Activated CD8-positive, alpha-beta memory T cell treated with anti-CD3 and anti-CD28 coated beads, Interleukin-2, amount 50 U/mL, for 4 hours (primary cell): ENCODE results near the gene DPY19L3.
"Not testable (repeated sequence)": the region's sequence is repeated elsewhere in the genome, so short reads cannot be mapped to it uniquely, and the experiment has no call there.

ENCODE experiments used
- DNase-seq: peaks from one replicate; pipeline ENCODE4 v3.0.0-alpha.2; 2020

The DPY19L3 gene

DNA sequence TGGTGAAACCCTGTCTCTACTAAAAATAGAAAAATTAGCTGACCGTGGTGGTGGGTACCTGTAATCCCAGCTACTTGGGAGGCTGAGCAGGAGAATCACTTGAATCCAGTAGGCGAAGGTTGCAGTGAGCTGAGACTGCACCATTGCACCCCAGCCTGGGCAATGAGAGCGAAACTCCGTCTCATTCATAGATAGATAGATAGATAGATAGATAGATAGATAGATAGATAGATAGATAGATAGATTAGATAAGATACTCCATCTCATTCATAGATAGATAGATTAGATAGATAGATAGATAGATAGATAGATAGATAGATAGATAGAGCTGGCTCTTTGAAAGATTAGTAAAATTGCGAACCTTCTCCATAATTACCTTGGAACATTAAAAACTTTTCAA lies 42.0 kb downstream of the DPY19L3 start:
- not testable (repeated sequence) for DNase-seq

DNA sequence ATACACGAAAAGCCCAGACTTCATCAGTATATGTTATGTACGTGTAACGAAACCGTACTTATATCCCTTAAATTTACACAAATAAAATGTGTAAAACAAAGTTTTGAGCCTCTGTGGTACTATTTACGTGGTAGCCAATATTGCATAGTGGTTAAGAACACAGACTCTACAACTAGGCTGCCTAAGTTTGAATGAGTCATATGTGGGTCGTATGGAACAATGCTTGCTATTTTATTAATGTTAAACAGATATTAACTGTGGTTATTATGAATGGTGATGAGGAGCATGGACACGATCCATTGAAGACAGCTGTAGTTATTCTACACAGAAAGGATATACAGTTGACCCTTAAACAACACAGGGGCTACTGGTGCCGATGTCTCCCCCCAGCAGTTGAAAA lies 42.5 kb downstream of the DPY19L3 start:
- DNase-seq: no peak

DNA sequence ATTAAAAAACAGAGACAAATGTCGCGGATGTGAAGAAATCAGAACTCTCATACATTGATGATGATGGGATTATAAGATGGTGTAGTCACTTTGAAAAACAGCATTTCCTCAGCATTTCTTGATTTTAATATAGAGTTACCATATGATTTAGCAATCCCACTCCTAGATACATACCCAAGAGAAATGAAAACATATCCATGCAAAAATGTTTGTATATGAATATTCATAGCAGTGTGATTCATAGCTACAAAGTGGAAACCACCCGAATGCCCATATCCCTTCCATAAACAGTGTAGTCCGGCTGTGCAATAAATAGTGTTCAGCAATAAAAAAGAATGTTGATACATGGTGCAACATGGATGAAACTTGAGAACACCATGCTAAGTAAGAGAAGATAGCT lies 44.6 kb downstream of the DPY19L3 start:
- no peak for DNase-seq

DNA sequence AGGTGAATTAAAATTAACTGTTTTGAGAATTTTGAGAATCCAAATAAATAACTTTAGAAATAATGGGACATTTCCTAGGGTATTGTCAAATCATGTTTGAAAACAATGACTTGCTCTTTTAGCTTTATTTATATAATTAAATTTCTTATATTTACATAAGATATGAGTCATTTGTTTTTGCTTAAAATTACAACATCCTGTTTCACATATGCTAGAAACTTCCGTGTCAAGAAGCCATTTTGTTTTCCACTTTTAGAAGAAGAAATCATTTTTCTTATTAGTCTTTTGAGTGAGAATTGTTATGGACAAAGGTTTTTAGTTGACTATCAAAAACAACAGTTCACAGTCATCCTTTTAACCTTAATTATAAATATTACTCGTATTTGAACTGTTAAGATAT lies 48.2 kb downstream of the DPY19L3 start:
- no peak for DNase-seq

DNA sequence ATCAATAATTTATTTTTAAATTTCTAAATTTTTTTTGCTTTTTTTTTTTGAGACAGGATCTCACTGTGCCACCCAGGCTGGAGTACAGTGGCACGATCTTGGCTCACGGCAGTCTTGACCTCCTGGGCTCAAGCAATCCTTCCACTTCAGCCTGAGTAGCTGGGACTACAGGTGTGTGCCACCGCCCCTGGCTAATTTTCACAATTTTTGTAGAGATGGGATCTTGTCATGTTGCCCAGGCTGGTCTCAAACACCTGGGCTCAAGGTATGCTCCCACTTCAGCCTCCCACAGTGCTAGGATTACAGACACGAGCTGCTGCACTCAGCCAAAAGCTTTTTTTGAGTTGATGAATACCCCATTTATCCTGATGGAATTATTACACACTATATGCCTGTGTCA lies 50.8 kb downstream of the DPY19L3 start:
- DNase-seq: no peak

DNA sequence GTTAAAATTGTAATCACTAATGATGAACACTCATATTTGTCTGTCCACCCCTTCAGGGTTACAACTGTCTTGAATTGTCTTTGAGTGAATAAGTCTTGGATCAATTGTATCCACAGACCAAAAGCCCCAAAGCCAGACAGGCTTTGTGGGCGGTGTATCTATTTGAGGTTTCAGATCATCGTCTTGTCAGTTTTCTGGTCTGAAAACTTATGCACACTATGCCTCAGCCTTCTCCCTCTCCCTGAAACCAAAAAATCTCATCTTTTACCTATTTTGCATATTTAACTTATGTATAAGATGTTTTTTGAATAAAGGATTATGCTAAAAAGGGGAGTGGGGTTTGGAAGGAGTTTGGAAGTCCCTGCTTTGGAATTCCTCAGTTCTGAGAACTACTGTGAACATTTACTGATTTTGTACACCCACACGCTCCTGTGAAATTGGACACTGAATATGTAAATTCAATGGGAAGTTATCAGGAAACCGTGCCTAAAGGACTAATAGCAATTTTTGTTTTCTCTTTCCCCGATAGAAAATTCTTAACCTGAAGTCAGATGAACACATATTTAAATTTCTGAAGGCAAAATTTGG lies 52.1 kb downstream of the DPY19L3 start:
- DNase-seq: no peak

DNA sequence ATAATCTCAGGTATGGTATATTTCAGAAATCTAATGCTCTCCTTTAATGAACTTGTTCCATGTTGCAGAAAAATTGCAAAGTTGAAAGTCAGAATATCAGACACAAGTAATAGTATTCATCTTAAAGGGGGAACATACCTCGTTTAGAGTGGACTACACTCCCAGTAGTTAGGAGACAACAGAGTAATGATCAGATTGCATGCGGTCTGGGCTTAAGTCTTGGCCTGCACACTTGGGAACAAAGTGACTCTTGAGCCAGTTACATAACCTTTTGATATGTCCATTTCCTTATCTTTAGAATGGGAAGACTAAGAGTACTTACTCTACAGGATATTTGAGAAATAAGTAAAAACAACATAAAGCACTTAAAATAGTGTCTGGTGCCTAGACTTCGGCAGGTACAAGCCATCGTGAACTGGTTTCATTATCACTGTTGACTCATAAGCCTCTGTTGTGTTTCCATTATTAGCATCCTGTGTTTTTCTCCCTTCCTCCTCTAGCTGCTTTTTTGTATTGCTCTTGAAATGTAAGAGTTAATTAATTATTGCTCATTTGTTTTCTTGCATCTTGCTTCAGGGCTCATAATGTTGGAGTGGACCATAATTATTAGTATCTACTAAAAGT lies 53.0 kb downstream of the DPY19L3 start:
- no peak for DNase-seq

DNA sequence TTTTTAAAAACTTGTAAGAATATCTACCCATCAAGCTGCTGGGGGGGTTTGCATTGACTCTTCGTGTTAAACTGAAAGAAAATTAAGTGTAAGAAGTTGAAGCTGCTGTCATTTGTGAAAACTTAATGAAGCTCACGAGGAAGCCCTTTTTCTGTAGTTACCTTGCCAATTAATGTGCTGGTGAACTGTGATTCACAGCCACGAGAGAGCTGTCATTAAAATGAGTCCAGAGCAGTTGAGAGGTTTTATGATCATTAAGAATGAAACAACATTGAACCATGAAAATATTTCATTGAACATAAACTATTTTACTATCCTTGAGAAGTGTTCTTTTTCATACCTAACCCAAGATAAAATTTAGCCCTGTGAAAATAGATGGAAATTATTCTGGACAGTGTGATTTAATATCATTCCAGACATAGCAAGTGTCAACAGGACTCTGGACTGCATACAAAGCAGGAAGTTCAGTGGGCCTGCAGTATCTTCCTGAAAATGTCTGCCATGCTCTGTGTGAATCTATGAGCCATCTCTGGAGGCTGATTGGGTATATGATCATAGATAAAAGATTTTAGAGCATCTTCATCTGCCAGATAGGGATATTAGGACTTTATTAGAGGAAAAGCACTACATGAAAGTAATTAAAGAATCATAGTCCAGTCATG lies 53.8 kb downstream of the DPY19L3 start:
- no peak for DNase-seq

DNA sequence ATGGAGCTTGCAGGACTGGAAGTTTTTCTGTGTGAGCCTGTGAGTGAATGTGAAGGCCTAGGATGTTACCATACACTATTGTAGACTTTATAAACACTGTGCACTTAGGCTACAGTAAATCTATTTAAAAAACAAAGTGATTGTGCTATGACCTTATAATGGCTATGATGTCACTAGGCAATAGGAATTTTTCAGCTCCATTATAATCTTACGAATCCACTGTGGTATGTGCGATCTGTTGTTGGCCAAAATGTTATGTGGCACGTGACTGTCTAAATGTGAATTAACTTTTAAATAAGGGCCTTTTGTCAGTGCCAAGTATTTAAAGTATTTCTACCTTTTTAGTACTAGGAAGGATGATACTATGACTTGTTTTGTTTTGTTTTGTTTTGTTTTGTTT lies 54.9 kb downstream of the DPY19L3 start:
- DNase-seq: no peak

DNA sequence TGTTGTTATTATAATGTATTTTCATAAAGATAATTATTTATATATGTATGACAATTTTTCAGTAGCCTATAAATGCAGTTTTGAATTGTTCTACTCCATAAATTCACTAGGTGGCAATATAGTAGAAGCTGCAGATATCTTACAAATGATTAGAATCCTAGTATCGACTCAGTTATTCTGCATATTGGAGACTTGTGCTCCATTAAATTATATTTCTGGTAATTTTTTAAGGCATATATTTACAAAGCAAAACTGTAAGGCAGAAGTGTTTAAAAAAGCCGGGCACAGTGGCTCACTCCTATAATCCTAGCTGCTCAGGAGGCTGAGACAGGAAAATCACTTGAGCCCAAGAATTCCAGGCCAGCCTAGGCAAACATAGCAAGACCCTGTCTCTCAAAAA lies 58.7 kb downstream of the DPY19L3 start:
- no peak for DNase-seq

DNA sequence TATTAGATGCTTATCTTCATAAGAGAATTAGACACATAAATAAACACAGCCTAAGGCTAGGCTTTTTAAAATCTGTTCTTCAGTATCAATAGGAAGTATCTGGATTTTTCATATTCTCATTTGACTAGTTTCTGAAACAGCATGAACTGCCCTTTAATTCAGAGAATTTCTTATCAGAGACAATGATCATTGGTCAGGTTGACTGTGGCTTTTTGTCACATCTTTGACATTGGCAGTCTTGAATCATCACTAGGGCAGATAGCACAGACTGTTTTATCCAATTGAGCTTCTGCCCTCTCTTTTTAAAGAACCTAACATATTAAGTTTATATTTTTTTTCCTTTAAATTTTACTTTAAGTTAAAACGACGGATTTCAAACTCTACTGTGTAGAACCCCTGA lies 59.6 kb downstream of the DPY19L3 start:
- no peak for DNase-seq

DNA sequence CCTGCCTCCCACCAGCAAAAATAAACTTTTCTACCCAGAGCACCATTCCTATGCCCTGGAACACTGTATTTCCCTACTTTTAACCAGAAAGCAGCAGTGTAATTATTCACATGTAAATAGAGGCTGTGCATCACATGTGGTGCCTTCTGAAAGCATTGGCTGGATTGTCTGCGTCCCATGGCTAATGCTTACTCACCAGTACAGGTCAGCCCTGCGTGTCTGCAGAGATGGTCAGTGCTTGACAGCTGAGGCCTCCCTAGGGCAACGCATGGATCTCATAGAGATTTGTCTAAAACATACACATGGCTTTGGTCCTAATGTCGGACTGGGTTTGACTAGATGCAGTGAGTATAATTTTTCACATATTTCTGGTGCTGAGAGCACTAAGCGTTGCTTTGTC lies 64.2 kb downstream of the DPY19L3 start:
- DNase-seq: no peak

DNA sequence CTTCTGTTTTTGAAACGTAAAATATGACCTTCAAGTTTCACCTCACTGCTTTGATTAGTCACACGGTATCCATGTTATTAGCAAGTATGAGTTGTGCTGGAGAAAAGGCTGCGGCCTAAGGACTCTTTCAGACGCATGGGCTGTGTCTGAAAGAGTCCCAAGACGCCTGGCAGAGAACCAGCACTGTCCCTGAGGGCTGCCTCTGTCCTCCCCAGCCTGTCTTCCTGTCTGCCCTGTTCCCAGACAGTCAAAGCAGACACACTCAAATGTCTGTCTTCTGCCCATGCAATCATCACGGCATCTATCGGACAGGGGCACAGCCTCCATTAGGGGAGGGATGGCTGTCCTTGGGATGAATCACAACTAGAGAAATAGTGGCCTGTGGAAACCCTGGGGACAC lies 65.5 kb downstream of the DPY19L3 start:
- DNase-seq: no peak

DNA sequence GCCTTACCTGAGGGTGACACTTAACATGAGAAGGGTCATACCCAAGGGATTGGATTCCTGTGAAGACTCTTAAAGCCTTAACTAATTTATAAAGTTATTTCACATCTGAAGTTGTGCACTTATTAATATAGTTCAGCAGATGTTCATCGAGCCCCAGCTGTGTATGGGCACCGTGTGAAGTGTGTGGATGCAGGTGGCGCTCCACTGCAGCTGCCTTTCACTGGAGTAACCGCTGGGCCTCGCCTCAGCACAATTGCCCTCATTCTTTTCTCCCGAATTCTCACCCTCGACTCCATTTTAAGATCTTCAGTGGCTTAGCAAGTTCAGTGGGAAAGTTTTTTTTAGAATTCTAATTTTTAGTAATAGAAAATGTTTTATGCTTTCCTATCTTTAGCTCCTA lies 66.2 kb downstream of the DPY19L3 start:
- DNase-seq: no peak

DNA sequence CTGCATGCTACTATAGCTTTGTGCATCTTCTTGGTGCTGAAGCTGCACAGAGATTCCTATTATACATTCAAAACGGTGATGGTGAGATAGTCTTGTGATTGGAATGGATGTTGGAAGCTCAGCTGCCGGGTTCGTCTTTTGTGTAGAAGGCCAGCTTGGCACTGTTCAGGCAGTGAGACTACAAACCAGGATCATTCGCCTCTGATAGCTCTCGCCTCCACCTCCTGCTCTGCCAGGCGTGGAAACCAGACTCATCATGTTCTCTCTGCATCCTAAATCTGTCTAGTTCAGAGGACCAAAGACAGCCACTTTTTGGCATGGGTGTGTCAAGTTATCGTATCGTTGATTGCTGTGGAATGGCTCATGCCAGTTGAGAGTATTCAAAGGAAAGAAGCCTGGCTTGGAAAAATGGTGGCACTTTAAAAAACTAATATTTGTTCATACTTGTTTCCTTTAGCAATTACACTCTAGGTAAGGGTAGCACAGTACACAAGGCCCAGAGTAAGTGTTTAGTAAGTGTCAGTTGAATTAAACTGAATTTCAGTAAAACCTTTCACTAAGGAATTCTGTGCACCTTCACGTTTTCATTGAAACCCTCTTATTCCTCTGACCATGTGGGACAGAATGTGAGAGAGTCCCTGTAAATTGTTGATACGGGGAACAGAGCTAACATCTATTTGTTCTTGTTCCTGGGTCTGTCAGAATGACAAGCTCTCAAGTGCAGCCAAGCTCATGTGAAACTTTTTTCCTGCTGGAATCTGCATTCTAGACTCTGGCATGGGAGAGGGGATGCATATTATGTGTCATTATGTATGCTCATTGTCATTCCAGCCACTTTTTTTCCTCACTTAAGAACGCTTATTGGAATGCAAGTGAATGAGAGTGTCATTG lies 69.8 kb downstream of the DPY19L3 start:
- no peak for DNase-seq

DNA sequence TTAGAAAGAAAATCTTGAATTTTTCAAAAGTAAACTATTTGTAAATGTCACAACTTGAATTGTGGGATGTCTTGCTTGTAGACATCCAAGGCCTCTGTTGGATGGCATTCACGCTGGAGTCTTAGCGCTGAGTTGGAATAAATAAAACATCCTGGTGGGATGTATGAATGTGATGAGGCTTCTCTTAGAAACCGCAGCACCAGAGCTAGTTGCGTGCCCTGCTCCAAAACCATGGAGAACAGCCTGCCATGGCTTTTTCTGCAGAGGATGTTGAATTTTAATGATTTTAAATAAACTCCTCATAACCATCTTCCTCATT lies 70.4 kb downstream of the DPY19L3 start:
- no peak for DNase-seq

DNA sequence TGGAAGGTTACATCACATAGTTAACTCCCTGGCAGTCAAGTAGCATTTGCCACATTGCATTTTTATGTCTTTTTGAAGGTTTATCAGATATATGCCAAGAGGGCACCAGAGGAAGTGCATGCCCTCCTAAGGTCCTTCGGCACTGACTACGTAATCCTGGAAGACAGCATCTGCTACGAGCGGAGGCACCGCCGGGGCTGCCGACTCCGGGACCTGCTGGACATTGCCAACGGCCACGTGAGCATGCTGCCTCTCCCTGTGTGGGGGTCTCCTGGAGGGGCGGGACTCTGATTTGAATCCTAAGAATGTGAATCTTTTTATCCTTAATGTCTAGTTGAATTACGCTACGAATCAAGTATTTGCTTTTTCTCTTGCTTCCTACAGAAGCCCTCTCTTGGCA lies 74.8 kb downstream of the DPY19L3 start:
- DNase-seq: no peak

DNA sequence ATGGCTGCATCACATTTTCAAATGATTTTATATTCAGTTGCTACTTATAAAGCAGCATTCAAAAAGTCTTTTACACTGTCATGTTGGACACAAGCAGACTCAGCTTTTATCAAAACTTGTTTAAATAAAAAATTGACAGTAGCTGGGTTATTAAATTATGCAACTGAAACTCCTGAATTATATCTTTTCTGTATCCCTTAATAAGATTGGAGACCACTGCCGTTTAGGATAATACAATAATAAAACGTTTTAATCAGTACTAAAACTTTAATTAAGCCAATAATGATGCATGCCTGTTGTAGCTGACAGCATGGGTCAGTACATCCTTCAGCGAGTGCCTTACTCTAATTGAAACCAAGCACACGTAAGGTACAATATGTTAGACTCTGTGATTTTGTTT lies 78.0 kb downstream of the DPY19L3 start:
- no peak for DNase-seq

DNA sequence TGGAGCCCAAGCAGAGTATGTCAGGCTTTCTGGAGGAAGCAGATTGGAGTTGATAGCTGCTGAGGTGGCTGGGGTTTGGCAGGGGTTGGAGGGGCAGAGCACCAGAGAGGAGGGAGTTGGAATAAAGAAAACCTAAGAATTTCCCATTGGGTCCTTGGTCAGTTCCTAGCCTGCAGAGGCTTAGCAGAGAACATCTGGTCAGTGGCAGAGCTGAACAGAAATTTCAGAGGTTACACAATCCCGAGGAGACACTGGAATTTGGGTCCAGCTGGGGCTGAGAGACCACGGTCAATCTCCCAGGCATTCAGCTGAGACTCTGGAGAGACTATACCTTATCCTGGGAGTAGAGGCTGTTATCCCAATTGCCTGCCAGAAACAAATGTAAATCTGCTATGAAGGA lies 84.4 kb downstream of the DPY19L3 start:
- DNase-seq: no peak

DNA sequence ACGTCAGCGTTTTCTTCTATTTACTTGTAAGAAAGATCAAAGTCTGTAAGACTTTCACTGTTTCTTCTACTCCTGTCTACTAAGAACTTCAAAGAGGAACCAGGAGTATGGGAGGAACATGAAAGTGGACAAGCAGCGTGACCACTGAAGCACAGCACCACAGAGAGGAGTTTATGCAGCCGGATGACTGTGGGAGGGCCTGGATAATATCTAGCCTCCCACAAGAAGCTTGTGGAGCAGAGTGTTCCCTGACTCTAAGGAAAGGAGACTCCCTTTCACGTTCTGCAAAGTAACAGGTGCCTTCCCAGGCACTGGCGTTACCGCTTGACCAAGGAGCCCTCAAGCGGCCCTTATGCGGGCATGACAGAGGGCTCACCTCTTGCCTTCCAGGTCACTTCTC lies 91.8 kb downstream of the DPY19L3 start:
- DNase-seq: no peak

DNA sequence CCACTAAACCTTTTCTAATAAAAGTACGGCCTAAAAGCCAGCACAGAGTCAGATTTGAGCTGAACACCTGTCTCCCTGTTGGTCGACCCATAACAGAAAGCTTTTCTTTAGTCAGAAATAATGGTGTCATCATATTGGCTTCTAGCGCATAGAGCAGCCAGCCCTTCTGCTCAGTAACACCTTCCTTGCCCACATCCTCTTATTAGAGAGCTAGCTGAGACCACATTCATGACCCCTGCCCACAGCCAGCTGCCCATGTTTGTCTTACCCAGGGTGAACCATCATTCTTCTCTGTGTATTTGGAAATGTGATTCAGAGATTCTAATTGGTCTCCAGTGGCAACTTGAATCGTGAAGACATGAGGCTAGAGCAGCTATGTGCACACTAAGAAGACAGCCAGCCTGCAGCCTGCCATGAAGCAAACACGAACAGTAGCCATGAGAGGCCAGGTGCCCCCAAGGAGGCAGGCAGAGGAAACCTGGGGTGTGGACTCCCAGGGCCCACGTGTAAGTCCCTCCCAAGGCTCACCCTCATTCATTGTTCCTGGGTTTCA lies 93.2 kb downstream of the DPY19L3 start:
- DNase-seq: no peak

DNA sequence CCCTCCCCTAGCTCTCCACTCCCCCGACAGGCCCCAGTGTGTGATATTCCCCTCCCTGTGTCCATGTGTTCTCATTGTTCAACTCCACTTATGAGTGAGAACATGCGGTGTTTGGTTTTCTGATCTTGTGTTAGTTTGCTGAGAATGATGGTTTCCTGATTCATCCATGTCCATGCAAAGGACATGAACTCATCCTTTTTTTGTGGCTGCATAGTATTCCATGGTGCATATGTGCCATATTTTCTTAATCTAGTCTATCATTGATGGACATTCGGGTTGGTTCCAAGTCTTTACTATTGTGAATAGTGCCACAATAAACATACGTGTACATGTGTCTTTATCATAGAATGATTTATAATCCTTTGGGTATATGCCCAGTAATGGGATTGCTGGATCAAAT lies 106.9 kb downstream of the DPY19L3 start:
- DNase-seq: not testable (repeated sequence)

DNA sequence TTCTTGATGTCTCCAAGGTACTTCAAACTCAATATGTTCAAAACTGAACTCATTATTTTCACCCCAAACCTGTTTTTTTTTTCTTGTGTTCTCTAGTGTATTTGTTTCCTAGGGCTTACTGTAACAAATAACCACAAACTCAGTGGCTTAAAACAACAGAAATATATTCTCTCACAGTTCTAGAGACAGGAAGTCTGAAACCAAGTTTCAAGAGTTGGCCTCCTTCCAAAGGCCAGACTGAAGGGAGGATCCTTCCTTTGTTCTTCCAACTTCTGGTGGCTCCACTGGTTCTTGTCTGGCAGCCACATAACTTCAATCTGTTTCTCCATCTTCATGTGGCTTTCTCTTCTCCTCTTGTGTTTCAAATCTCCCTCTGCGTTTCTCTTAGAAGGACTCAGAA lies 113.5 kb downstream of the DPY19L3 start:
- DNase-seq: no peak

DNA sequence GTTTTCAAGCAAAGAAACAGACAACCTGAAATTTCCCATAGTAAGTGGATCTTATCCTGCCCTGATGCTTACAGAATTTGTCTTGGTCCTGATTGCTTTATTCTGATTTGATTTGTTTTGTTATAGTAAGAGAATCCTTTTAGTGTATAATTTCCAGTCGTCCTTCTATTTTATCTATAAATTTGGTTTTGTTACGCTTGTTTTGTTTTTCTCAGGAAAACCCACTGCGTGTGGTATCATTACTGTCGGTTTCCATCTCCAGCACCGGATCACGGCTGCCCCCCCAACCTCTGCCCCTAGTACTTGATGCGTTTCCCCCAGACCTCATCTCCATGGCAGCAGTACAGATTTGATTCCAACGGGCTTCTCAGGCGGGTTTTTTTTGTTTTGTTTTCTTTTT lies 117.4 kb downstream of the DPY19L3 start:
- DNase-seq: no peak
